Stimulated activated CD8-positive, alpha-beta memory T cell treated with anti-CD3 and anti-CD28 coated beads, Interleukin-4, amount 100 ng/mL, for 4 hours (primary cell): ENCODE data around the gene SPAG4.

Experiments
- DNase-seq, 2 donors: peaks; one replicate each; pipeline ENCODE4 v3.0.0-alpha.2; 2020; ENCODE audit warnings: low read depth in 2 of 2, low spot score in 1 of 2

Gene SPAG4

GRCh38 chr20:35652641-35653429 lies 37.2 kb downstream of the SPAG4 start:
- no peak for DNase-seq

- no peak for DNase-seq
Measured at GRCh38 chr20:35653430-35653734, 37.8 kb downstream of the SPAG4 start.

GRCh38 chr20:35653893-35654292 lies 38.3 kb downstream of the SPAG4 start:
- DNase-seq, result no peak

GRCh38 chr20:35654415-35654814 lies 38.8 kb downstream of the SPAG4 start:
- no peak for DNase-seq

GRCh38 chr20:35657271-35657670 lies 41.6 kb downstream of the SPAG4 start:
- no peak for DNase-seq

GRCh38 chr20:35660122-35660937 lies 44.7 kb downstream of the SPAG4 start:
- no peak for DNase-seq

GRCh38 chr20:35661053-35661452 lies 45.4 kb downstream of the SPAG4 start:
- no peak for DNase-seq

- no peak for DNase-seq
Measured at GRCh38 chr20:35661908-35662307, 46.3 kb downstream of the SPAG4 start.

GRCh38 chr20:35662551-35662950 lies 46.9 kb downstream of the SPAG4 start:
- no peak for DNase-seq

GRCh38 chr20:35663516-35664465 lies 48.2 kb downstream of the SPAG4 start:
- DNase-seq, result peak; percentile 29 to 36

GRCh38 chr20:35664466-35665206 lies 49.0 kb downstream of the SPAG4 start, which contains the start of the genes CPNE1 and RBM12:
Gene CPNE1, minus strand, starts transcription at chr20:35664900. Its CDS starts 31,977 bp downstream, at chr20:35632923.
Gene RBM12, minus strand, starts transcription at chr20:35664900. Its CDS starts 9,578 bp downstream, at chr20:35655322.
- DNase-seq, result peak; percentile 81 to 86

GRCh38 chr20:35665949-35666288 lies 50.3 kb downstream of the SPAG4 start:
- no peak for DNase-seq

GRCh38 chr20:35669221-35669620 lies 53.6 kb downstream of the SPAG4 start:
- DNase-seq, result no peak

- no peak for DNase-seq
Measured at GRCh38 chr20:35669681-35670080, 54.1 kb downstream of the SPAG4 start.
